Upper lobe of left lung (tissue), 4 donors: Measurements from ENCODE around the gene NGB.

Experiments used
- EP300 ChIP-seq, 4 donors: sonication (generic); formaldehyde crosslinking; IDR thresholded peaks; one replicate each; pipeline ENCODE4 v1.5.1; 2017; ENCODE audit warnings: antibody characterized with exemption in 4 of 4, control low read depth in 2 of 4
- POLR2A ChIP-seq, 4 donors: fragments of 450-650 bp; IDR thresholded peaks; one replicate each; pipeline ENCODE4 v1.5.1; 2016 to 2017; ENCODE audit warnings: antibody characterized with exemption in 4 of 4, mild to moderate bottlenecking in 2 of 4
- POLR2AphosphoS5 ChIP-seq, 2 donors: sonication (generic); formaldehyde crosslinking; IDR thresholded peaks; one replicate each; pipeline ENCODE4 v1.5.1; 2017; ENCODE audit warnings: antibody characterized with exemption in 2 of 2
- TF ChIP-seq, protein P1 (sequence below), 6 experiments: fragments of 450-650 bp in 4 of 6; fragments of 200-600 bp in 2 of 6; sonication (generic) in 2 of 6; IDR thresholded peaks; one replicate each; pipeline ENCODE4 v1.5.1; 2016 to 2019; ENCODE audit warnings: antibody characterized with exemption in 6 of 6

DNA sequence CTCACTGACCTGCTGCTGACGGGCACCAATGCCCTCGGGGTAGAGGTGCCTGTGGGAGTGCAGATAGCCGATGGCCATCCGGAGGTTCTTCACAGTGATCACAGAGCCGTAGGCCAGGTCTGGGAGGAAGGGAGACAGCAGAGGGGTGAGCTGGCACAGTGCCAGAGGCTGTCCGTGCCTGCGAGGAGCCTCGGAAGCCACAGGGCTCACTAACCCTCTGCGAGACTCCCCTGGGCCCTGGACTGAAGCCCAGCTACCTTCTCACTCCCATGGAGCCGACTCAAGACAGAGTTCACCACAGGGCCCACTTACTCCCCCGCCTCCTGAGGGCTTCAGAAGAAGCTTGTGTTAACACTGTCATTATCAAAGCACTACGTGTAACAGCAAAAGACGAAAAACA lies 25.1 kb upstream of the NGB start:
- TF ChIP-seq, protein P1, sequence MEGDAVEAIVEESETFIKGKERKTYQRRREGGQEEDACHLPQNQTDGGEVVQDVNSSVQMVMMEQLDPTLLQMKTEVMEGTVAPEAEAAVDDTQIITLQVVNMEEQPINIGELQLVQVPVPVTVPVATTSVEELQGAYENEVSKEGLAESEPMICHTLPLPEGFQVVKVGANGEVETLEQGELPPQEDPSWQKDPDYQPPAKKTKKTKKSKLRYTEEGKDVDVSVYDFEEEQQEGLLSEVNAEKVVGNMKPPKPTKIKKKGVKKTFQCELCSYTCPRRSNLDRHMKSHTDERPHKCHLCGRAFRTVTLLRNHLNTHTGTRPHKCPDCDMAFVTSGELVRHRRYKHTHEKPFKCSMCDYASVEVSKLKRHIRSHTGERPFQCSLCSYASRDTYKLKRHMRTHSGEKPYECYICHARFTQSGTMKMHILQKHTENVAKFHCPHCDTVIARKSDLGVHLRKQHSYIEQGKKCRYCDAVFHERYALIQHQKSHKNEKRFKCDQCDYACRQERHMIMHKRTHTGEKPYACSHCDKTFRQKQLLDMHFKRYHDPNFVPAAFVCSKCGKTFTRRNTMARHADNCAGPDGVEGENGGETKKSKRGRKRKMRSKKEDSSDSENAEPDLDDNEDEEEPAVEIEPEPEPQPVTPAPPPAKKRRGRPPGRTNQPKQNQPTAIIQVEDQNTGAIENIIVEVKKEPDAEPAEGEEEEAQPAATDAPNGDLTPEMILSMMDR (IDR thresholded peaks at IDR 0.05) = no peak
- no peak for TF ChIP-seq POLR2A (IDR thresholded peaks at IDR 0.05)
- TF ChIP-seq POLR2AphosphoS5 (IDR thresholded peaks at IDR 0.05) = no peak
- no peak for TF ChIP-seq EP300 (IDR thresholded peaks at IDR 0.05)
